Tongue (tissue), 2 donors: Measurements from ENCODE around the gene DHX15. TPM values are rescaled to one million over a fixed set of nuclear protein-coding genes. Genes with fewer than 3 reads are reported as not detected.

Source experiments
- DNase-seq: peaks from one replicate; pipeline ENCODE4 v3.0.0-alpha.2; 2015
- total RNA-seq: library from RNA; depleted of rRNA; stranded (reverse); fragments of >200 nt; gene quantifications from one replicate; pipeline ENCODE4 v1.2.3, GENCODE V29; 2014

Gene DHX15
- total RNA-seq = 220 TPM

DNA sequence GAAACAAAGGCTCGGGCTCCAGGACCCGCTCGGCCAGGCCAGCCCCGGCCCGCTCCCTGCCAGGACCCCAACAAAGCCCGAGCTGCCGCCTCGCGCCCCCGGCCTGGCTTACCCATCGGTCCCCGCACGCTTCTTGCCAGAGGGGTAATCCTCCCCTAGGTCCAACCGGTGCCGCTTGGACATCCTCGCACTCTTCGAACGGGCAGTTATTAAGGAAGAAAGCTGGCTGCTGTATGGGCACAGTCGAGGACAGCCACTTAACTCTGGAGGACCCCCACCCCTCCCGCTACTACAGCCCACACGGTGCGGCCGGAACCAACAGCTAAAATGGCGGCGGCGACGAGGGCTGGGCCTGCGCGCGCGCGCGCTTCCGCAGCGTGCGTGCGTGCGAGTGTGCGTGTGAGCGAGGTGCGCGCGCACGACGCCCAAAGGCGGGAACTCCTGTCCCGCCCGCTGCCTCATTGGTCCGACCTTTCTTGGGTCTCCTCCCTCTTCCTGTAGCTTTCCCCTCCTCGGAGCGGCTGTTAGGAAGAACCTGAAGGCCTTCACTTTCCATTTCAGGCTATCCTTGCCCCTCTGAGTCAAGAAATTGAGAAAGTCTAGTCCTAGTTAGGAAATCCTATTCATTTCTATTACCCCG lies at the start of gene DHX15:
Gene DHX15, minus strand, starts transcription at position 344 of the 640 bp plus-strand sequence. Its CDS starts 161 bp downstream, at position 183.
- peak; percentile 99 for DNase-seq

DNA sequence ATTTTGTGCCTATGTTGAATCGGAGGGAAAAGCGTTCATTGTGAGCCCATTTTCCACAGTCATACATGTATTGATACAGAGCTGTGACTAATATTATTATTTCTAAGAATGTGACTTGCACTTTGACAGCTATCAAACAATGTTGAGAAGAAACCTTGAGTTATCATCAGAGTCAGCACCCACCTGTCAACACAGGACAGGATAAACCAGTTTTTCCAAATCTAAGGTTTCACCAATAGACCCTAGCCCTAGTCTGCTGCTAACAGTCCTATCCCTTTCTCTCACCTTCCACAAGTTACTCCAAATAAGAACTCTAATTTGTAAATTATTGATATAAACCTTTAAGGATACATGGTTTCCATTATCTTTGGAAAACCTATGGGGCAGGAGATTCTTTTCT lies 47.7 kb upstream of the DHX15 start:
- no peak for DNase-seq

DNA sequence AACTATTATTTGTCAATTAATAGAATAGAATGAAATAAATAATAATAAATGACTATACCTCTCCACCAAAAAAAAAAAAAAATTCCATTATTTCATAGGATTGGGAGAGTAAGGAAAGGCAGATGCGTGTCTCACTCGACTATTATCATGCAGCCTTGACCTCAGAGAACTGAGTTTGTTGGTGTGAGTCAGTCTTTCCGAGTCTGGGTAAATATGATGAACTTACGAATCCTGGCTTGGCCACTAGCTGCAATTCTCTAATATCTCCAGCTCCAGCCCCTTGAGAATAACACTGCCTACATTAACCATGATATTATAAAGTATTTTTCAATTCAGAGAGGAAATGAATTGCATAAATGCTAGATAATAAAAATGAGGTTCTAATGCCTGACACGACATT lies 46.6 kb upstream of the DHX15 start:
- DNase-seq = no peak

DNA sequence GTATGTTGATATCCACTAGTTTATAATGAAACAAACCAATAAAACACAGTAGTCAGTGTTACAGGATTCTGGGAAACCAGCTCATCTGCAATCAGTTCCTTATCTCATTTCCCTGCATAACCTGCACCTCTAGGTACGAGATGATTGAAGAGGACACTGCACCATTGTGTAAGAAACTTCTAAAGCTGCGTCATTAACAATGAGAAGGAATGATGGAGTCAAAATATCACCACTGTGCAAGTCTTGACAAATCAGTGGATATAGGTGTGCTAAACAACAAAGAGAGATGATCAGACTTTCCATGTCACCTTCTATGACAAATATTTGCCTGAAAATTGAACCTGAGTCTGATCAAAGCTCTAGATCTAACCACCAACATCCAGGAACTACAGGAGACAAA lies 40.7 kb upstream of the DHX15 start:
- no peak for DNase-seq

DNA sequence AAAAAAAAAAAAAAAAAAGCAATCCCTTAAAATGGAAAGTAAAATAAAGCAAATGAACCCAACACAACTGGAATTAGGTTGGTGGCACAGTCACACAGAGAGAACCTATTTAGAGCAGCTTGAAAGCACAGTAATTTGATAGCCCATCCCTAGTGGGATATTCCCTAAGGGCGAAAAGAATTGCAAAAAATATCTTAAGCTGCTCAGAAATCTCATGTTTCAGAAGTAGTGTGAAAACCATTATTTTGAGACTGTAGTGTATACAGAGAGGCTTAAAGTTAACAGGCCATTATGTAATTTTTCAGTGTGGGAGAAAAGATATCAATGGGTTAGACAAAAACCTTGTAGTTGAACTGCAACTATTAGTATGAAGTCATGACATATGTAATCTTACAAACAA lies 40.0 kb upstream of the DHX15 start:
- no peak for DNase-seq

- DNase-seq = no peak
Observed at GRCh38 chr4:24622146-24622834, 37.9 kb upstream of the DHX15 start.

DNA sequence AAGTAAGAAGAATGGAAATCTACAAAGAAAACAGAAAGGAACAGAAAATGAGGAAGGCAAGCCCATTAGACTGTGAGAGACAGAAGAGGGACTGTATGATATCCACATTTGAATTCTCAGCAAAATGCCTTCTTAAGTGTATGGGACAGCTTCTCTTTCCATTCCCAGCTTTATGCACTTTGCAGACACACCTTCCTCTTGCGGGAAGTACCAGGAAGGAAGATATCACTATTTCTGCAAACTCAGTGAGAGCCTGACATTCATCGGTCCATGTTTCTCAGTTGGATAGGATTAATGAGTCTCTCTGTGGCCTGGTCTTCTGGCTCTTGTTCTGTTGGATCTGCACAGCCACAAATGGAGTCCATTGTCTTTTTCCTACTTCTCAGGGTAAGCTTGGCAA lies 31.6 kb upstream of the DHX15 start:
- DNase-seq = no peak

GRCh38 chr4:24614881-24615280 lies 30.5 kb upstream of the DHX15 start:
- DNase-seq = no peak

DNA sequence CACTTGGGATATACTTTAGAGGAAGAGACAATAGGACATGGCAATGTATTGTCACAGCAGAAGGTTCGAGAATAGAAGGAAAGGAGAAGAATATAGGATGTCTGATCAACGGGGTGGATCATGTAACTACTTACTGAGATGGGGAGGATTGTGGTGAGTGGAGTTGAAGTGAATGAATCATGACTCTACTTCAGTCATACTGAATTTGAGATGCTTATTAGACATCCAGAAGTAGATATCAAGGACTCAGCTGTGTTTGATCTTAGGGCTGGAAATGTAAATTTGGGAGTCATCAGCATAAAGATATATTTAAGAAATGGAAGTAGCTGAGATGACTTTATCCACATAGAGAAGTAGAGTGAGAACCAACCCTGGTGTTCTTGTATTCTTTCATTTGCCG lies 29.1 kb upstream of the DHX15 start:
- DNase-seq = no peak

- no peak for DNase-seq
Observed at GRCh38 chr4:24611575-24611974, 27.2 kb upstream of the DHX15 start.

DNA sequence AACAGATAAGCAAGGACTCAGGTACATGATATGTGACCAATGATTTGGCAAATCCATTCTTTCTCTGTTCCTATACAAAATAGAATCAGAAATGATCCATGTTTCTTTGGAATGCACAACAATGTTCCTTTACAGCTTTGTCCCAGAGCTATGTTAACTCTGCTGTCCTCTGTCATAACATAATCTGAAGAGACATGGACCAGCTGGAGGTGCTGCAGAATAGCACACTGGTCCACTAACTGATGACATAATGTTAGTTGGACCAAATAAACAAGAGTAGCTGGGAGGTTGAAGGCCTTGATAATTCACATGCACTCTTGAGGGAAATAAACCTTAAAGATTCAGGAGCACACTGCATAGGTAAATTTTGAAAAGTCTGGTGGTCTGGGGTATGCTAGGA lies 23.0 kb upstream of the DHX15 start:
- peak; percentile 3 for DNase-seq

DNA sequence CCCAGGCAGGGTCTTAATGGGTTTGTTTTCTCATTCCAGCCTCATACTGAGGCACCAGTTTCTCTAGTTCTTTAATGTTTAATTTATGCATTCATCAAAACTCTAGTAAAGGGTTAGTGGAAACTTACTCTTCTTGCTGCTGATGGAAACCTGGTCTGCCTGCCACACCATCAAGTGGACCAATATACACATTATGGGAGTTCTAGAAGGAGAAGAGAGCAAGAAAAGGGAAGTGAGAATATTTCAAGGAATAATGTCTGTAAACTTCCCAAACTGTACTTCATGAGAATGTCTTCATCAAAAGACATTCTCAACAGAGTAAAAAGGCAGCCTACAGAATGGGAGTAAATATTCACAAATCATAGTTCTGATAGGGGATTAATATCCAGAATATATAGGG lies 20.9 kb upstream of the DHX15 start:
- no peak for DNase-seq

- no peak for DNase-seq
Observed at GRCh38 chr4:24604558-24605214, 20.3 kb upstream of the DHX15 start.

- no peak for DNase-seq
Observed at GRCh38 chr4:24603343-24603742, 19.0 kb upstream of the DHX15 start.

DNA sequence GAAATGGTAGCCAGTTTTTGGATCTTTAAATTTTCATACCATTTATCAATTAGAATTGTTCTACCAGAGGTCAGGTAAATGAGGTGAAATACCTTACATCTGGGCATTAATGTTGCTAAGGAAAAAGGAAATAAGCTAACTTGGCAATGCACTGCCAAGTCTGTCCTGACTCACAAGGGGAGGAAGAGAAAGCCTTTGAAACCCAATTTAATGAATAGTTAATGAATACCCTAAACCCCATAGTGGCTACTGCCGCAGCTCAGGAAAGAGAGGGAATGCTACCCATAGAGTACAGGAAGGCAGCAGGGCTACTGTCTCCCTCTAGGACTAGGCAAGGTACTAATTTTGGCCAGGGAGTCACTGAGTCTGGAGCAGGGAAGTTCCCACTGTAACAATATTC lies 16.8 kb upstream of the DHX15 start:
- no peak for DNase-seq

DNA sequence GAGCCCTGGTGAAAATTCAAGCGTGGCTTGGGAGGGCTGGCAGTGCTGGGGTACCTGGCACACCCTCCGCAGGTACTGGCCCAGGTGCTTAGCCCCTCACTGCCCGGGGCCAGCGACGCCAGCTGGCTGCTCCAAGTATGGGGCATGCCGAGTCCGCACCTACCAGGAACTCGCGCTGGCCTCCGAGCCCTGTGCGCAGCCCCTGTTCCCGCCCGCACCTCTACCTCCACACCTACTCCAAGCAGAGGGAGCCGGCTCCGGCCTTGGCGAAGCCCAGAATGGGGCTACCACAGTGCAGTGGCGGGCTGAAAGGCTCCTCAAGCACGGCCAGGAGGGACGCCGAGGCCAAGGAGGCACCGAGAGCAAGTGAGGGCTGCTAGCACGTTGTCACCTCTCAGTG lies 14.9 kb upstream of the DHX15 start:
- no peak for DNase-seq

- DNase-seq = no peak
Observed at GRCh38 chr4:24598025-24598424, 13.7 kb upstream of the DHX15 start.

DNA sequence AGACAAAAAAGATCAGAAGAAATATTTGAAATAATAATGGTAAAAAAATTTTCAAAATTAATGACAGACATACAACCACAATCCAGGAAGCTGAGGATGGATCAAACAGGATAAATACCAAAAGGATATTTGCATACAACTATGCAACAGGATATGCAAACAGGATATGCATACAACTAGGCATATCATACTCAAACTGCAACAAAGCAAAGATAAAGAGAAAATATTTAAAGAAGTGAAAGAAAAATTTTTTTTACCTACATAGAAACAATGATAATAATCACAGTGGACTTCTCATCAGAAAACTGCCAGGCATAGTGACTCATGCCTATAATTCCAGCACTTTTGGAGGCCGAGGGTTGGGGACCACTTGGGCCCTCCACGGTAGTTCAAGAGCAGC lies 11.3 kb upstream of the DHX15 start:
- DNase-seq = no peak

GRCh38 chr4:24594887-24595286 lies 10.5 kb upstream of the DHX15 start:
- DNase-seq = peak; percentile 73

GRCh38 chr4:24589448-24589847 lies 5.1 kb upstream of the DHX15 start:
- DNase-seq = no peak

DNA sequence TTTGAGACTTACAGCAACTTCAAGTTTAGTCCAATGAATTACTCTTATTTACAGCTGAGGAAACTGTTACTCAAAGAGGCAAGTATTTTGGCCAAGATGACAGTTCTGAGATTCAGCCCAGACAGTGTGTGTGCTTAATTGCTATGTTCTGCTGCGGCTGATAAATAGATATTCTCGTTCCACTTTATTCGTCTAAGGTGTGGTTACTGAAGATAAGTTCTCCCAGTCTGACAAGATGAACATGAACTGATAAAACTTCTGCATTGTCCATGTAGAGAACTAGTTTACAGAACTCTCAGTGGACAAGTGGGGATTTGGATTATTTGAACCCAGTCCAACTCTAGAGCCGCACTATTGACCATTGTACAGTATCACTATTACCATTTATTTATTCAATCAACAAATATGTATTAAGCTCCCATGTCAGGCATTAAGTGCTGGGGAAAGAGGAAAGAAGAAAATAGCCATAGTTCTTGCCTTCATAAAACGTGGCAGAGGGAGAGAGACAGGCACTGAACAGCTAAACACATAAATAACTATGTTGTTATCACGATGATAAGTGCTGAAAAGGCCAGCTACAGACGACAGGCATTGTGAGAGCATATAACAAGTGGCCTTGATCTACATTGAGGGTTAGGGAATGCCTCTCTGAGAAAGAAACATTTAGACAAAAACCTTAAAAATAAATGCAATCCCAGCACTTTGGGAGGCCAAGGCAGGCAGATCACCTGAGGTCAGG lies 4.0 kb upstream of the DHX15 start:
- no peak for DNase-seq

DNA sequence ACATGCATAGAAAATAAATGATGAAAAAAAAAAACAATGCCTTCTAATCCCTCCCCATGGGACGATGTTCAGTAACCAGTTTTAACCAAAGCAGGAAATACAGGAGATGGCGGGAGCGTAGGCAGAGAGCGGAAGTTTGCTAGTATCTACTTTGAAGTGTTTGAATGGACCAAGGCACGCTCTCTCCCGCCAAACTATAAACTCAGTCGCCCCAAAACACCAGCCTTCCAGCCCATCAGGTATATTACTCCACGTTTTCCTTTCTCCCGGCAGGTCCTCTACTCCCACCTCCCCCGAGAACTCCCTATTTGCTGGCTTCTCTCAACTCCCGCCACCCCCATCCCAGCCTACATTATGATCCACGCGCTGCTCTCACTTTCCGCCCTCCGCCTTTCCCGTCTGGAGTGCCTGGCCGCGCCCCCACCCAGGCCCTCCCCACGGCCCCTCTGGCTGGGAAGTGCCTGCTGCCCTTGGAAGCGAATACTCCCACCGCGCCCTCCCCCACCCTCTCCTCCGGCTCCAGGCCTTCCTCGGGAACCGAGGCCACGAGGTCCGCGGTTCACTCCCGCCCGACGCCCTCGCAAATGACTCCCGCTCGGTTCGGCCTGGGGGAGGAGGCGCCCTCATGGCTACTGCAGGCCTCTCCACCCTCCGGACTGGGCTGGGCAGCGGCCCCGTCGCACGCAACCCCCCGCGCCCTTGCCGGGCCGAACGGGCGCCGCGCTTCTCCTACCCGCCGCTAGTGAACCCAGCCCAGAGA lies 723 bp downstream of the DHX15 start:
- peak; percentile 87 for DNase-seq
